Karpas-422 (cell line): Measurements from ENCODE around the gene L3MBTL4. TPM values are rescaled to one million over a fixed set of nuclear protein-coding genes. Genes with fewer than 3 reads are reported as not detected.

Experiments used
- DNase-seq: peaks from one replicate; pipeline ENCODE4 v3.0.0-alpha.2; 2015
- H2AFZ ChIP-seq: fragments of 200-600 bp; sonication (generic); 2 replicates; pipeline ENCODE4 v1.6.1; 2014; ENCODE audit warnings: antibody characterized with exemption, low read length, mixed read lengths
- H3K27ac ChIP-seq: fragments of 200-600 bp; sonication (generic); 2 replicates; pipeline ENCODE4 v1.5.1; 2014; ENCODE audit warnings: mild to moderate bottlenecking, low read length, moderate library complexity
- H3K27me3 ChIP-seq: fragments of 200-600 bp; sonication (generic); 2 replicates; pipeline ENCODE4 v1.6.1; 2014; ENCODE audit warnings: low read length, mixed read lengths
- H3K36me3 ChIP-seq: fragments of 200-600 bp; sonication (generic); 2 replicates; pipeline ENCODE4 v1.6.1; 2014; ENCODE audit warnings: low read length, mixed read lengths; ENCODE audit not compliant: insufficient read depth
- H3K4me1 ChIP-seq: fragments of 200-600 bp; sonication (generic); 2 replicates; pipeline ENCODE4 v1.6.1; 2014; ENCODE audit warnings: mild to moderate bottlenecking, low read length, mixed read lengths
- H3K4me2 ChIP-seq: fragments of 200-600 bp; sonication (generic); 2 replicates; pipeline ENCODE4 v1.6.1; 2014; ENCODE audit warnings: low read length, low read depth, mild to moderate bottlenecking; ENCODE audit not compliant: poor library complexity, severe bottlenecking
- H3K4me3 ChIP-seq: fragments of 200-600 bp; sonication (generic); 2 replicates; pipeline ENCODE4 v1.5.1; 2014; ENCODE audit warnings: mild to moderate bottlenecking, antibody characterized with exemption, low read length, mixed read lengths
- H3K79me2 ChIP-seq: fragments of 200-600 bp; sonication (generic); 2 replicates; pipeline ENCODE4 v1.6.1; 2014; ENCODE audit warnings: mild to moderate bottlenecking, low read length, mixed read lengths
- H3K9ac ChIP-seq: fragments of 200-600 bp; sonication (generic); 2 replicates; pipeline ENCODE4 v1.6.0; 2014; ENCODE audit warnings: low read length
- H3K9me2 ChIP-seq: fragments of 200-600 bp; sonication (generic), shearing (Covaris generic); replicated peaks from 2 replicates; pipeline ENCODE4 v1.6.0; 2014; ENCODE audit warnings: mild to moderate bottlenecking, low read length, moderate library complexity; ENCODE audit not compliant: insufficient read depth
- H3K9me3 ChIP-seq: fragments of 300-700, 200-600 bp; sonication (generic); 2 replicates; pipeline ENCODE4 v1.6.1; 2014; ENCODE audit warnings: low read length, mixed read lengths
- H4K20me1 ChIP-seq: fragments of 200-600 bp; sonication (generic); 2 replicates; pipeline ENCODE4 v1.6.1; 2014; ENCODE audit warnings: mild to moderate bottlenecking, antibody characterized with exemption, low read length, low read depth; ENCODE audit not compliant: insufficient read depth
- total RNA-seq: library from RNA; depleted of rRNA; stranded (reverse); fragments of >200 nt; shearing (Covaris generic); gene quantifications from 2 replicates; pipeline ENCODE4 v1.2.3, GENCODE V29; 2014; ENCODE audit warnings: low replicate concordance

Gene L3MBTL4
- total RNA-seq, 1 experiment from 2014 or later, result 15.2 TPM

- no peak overlapping the region for H3K27ac ChIP-seq
- no peaks in the 10 kb centered on the region; the same call in 1 of the 2 replicates for H3K27me3 ChIP-seq
- no peak overlapping the region for H3K4me2 ChIP-seq
- no peaks in the 10 kb centered on the region for H3K36me3 ChIP-seq
- no peak overlapping the region for H3K9ac ChIP-seq
- H3K9me3 ChIP-seq, result no peaks in the 10 kb centered on the region
- no peak overlapping the region for H3K4me3 ChIP-seq
- no peaks in the 10 kb centered on the region for H3K4me1 ChIP-seq
- no peaks in the 10 kb centered on the region for H3K79me2 ChIP-seq
- no peak overlapping the region for H2AFZ ChIP-seq
- no peak for DNase-seq
- H4K20me1 ChIP-seq, result no peaks in the 10 kb centered on the region
- H3K9me2 ChIP-seq, result no peaks in the 10 kb centered on the region
Measured at GRCh38 chr18:6161549-6161948, 253.2 kb downstream of the L3MBTL4 start.

GRCh38 chr18:6159426-6159825 lies 255.3 kb downstream of the L3MBTL4 start:
- no peak overlapping the region for H3K4me3 ChIP-seq
- H3K79me2 ChIP-seq, result no peaks in the 10 kb centered on the region
- no peaks in the 10 kb centered on the region for H4K20me1 ChIP-seq
- H3K27me3 ChIP-seq, result no peaks in the 10 kb centered on the region; the same call in 1 of the 2 replicates
- no peak overlapping the region for H2AFZ ChIP-seq
- DNase-seq, result no peak
- H3K36me3 ChIP-seq, result no peaks in the 10 kb centered on the region
- H3K4me1 ChIP-seq, result no peaks in the 10 kb centered on the region
- no peak overlapping the region for H3K4me2 ChIP-seq
- H3K27ac ChIP-seq, result no peak overlapping the region
- H3K9me3 ChIP-seq, result no peaks in the 10 kb centered on the region
- H3K9me2 ChIP-seq, result no peaks in the 10 kb centered on the region
- H3K9ac ChIP-seq, result no peak overlapping the region

GRCh38 chr18:6158958-6159357 lies 255.8 kb downstream of the L3MBTL4 start:
- Histone ChIP-seq H2AFZ (no peak overlapping the region), H4K20me1 (no peaks in the 10 kb centered on the region), H3K9me2 (no peaks in the 10 kb centered on the region), H3K27me3 (no peaks in the 10 kb centered on the region; the same call in 1 of the 2 replicates), H3K27ac (no peak overlapping the region), H3K4me1 (no peaks in the 10 kb centered on the region), H3K79me2 (no peaks in the 10 kb centered on the region), H3K4me2 (no peak overlapping the region), H3K9ac (no peak overlapping the region), H3K4me3 (no peak overlapping the region), H3K36me3 (no peaks in the 10 kb centered on the region), H3K9me3 (no peaks in the 10 kb centered on the region)
- DNase-seq, result no peak

- Histone ChIP-seq H3K79me2 (no peaks in the 10 kb centered on the region), H3K9ac (no peak overlapping the region), H3K4me3 (no peak overlapping the region), H3K4me1 (no peaks in the 10 kb centered on the region), H3K9me2 (no peaks in the 10 kb centered on the region), H3K27me3 (no peaks in the 10 kb centered on the region), H4K20me1 (no peaks in the 10 kb centered on the region), H3K36me3 (no peaks in the 10 kb centered on the region), H2AFZ (no peak overlapping the region), H3K9me3 (no peaks in the 10 kb centered on the region), H3K27ac (no peak overlapping the region), H3K4me2 (no peak overlapping the region)
- DNase-seq, result no peak
Measured at GRCh38 chr18:6156446-6156845, 258.3 kb downstream of the L3MBTL4 start.

- H2AFZ ChIP-seq, result no peak overlapping the region
- no peak overlapping the region for H3K9ac ChIP-seq
- no peak overlapping the region for H3K4me2 ChIP-seq
- no peak overlapping the region for H3K27ac ChIP-seq
- DNase-seq, result no peak
- no peaks in the 10 kb centered on the region for H3K79me2 ChIP-seq
- no peaks in the 10 kb centered on the region for H4K20me1 ChIP-seq
- no peaks in the 10 kb centered on the region for H3K9me3 ChIP-seq
- no peaks in the 10 kb centered on the region for H3K4me1 ChIP-seq
- H3K9me2 ChIP-seq, result no peaks in the 10 kb centered on the region
- no peak overlapping the region for H3K4me3 ChIP-seq
- H3K36me3 ChIP-seq, result no peaks in the 10 kb centered on the region
- no peaks in the 10 kb centered on the region for H3K27me3 ChIP-seq
Measured at GRCh38 chr18:6155707-6156106, 259.0 kb downstream of the L3MBTL4 start.

GRCh38 chr18:6150430-6150829 lies 264.3 kb downstream of the L3MBTL4 start:
- Histone ChIP-seq H3K4me3 (no peak overlapping the region), H2AFZ (no peak overlapping the region), H3K9me2 (no peaks in the 10 kb centered on the region), H3K36me3 (no peaks in the 10 kb centered on the region), H3K27ac (no peak overlapping the region), H4K20me1 (no peaks in the 10 kb centered on the region), H3K4me2 (no peak overlapping the region), H3K27me3 (no peaks in the 10 kb centered on the region), H3K79me2 (no peaks in the 10 kb centered on the region), H3K9me3 (no peaks in the 10 kb centered on the region), H3K4me1 (no peaks in the 10 kb centered on the region), H3K9ac (no peak overlapping the region)
- no peak for DNase-seq

- Histone ChIP-seq H4K20me1 (no peaks in the 10 kb centered on the region), H3K4me1 (no peaks in the 10 kb centered on the region), H3K27ac (no peak overlapping the region), H3K9me3 (no peaks in the 10 kb centered on the region), H2AFZ (no peak overlapping the region), H3K4me2 (no peak overlapping the region), H3K36me3 (no peaks in the 10 kb centered on the region), H3K79me2 (no peaks in the 10 kb centered on the region), H3K27me3 (no peaks in the 10 kb centered on the region), H3K9ac (no peak overlapping the region), H3K9me2 (no peaks in the 10 kb centered on the region), H3K4me3 (no peak overlapping the region)
- DNase-seq, result no peak
Measured at GRCh38 chr18:6146307-6146661, 268.4 kb downstream of the L3MBTL4 start.

GRCh38 chr18:6145645-6146306 lies 268.9 kb downstream of the L3MBTL4 start:
- no peak overlapping the region for H3K4me3 ChIP-seq
- H3K79me2 ChIP-seq, result no peaks in the 10 kb centered on the region
- H3K4me2 ChIP-seq, result no peak overlapping the region
- no peaks in the 10 kb centered on the region for H4K20me1 ChIP-seq
- no peaks in the 10 kb centered on the region for H3K4me1 ChIP-seq
- no peaks in the 10 kb centered on the region for H3K36me3 ChIP-seq
- no peaks in the 10 kb centered on the region for H3K9me3 ChIP-seq
- H3K27me3 ChIP-seq, result no peaks in the 10 kb centered on the region
- no peak overlapping the region for H3K27ac ChIP-seq
- no peak for DNase-seq
- H3K9me2 ChIP-seq, result no peaks in the 10 kb centered on the region
- no peak overlapping the region for H3K9ac ChIP-seq
- H2AFZ ChIP-seq, result no peak overlapping the region
